Neural progenitor cell (in vitro differentiated cells): ENCODE measurements around the gene PDC. TPM values are rescaled to one million over a fixed set of nuclear protein-coding genes. Genes with fewer than 3 reads are reported as not detected.

Source experiments
- DNase-seq: peaks from one replicate; pipeline ENCODE4 v3.0.0-alpha.2; 2016; ENCODE audit warnings: low spot score
- H2AFZ ChIP-seq: fragments of 200-600 bp; sonication (generic); replicated peaks from 2 replicates; pipeline ENCODE4 v1.6.1; 2016; ENCODE audit warnings: antibody characterized with exemption
- H3F3A ChIP-seq: fragments of 200-600 bp; sonication (generic); 2 replicates; pipeline ENCODE4 v1.6.1; 2016; ENCODE audit warnings: antibody characterized with exemption, low read depth
- H3K27ac ChIP-seq: fragments of 200-600 bp; sonication (generic); 2 replicates; pipeline ENCODE4 v1.5.1; 2016; ENCODE audit warnings: mild to moderate bottlenecking
- H3K27me3 ChIP-seq: fragments of 200-600 bp; sonication (generic); 2 replicates; pipeline ENCODE4 v1.6.1; 2016; ENCODE audit warnings: mild to moderate bottlenecking, moderate library complexity
- H3K36me3 ChIP-seq: fragments of 200-600 bp; sonication (generic); 2 replicates; pipeline ENCODE4 v1.5.1; 2016
- H3K4me1 ChIP-seq: fragments of 200-600 bp; sonication (generic); 2 replicates; pipeline ENCODE4 v1.6.1; 2016; ENCODE audit warnings: mixed run types
- H3K4me2 ChIP-seq: fragments of 200-600 bp; sonication (generic); 2 replicates; pipeline ENCODE4 v1.6.1; 2016
- H3K4me3 ChIP-seq: fragments of 200-600 bp; sonication (generic); 2 replicates; pipeline ENCODE4 v1.5.1; 2016
- H3K79me2 ChIP-seq: fragments of 200-600 bp; sonication (generic); 2 replicates; pipeline ENCODE4 v1.6.1; 2016; ENCODE audit warnings: low read depth
- H3K9ac ChIP-seq: fragments of 200-600 bp; sonication (generic); 2 replicates; pipeline ENCODE4 v1.6.1; 2016
- H3K9me3 ChIP-seq: fragments of 200-600 bp; sonication (generic); 2 replicates; pipeline ENCODE4 v1.5.1; 2016; ENCODE audit warnings: low read depth
- H4K20me1 ChIP-seq: fragments of 200-600 bp; sonication (generic); 2 replicates; pipeline ENCODE4 v1.6.1; 2016; ENCODE audit warnings: low read depth
- H3K27ac Mint-ChIP-seq: 3 replicates; pipeline ENCODE4 v1.8.0; 2021; ENCODE audit warnings: mixed read lengths
- H3K27me3 Mint-ChIP-seq: 2 replicates; pipeline ENCODE4 v1.8.0; 2022; ENCODE audit warnings: low read depth, mild to moderate bottlenecking, inconsistent platforms, moderate library complexity, mixed read lengths; ENCODE audit not compliant: insufficient read depth
- H3K36me3 Mint-ChIP-seq: 3 replicates; pipeline ENCODE4 v1.8.0; 2021; ENCODE audit warnings: mixed read lengths
- H3K4me1 Mint-ChIP-seq: 3 replicates; pipeline ENCODE4 v1.8.0; 2021; ENCODE audit warnings: mixed read lengths
- H3K4me3 Mint-ChIP-seq: 3 replicates; pipeline ENCODE4 v1.8.0; 2021; ENCODE audit warnings: mild to moderate bottlenecking, moderate library complexity, mixed read lengths
- H3K9me3 Mint-ChIP-seq: 3 replicates; pipeline ENCODE4 v1.8.0; 2020; ENCODE audit warnings: mixed read lengths
- EZH2 ChIP-seq: fragments of 200-600 bp; sonication (generic); IDR thresholded peaks from 2 replicates; pipeline ENCODE4 v1.6.1; 2017; ENCODE audit warnings: antibody characterized with exemption, mild to moderate bottlenecking, moderate library complexity
- EZH2phosphoT487 ChIP-seq: fragments of 200-600 bp; sonication (generic); IDR thresholded peaks from 2 replicates; pipeline ENCODE4 v1.6.1; 2017; ENCODE audit warnings: antibody characterized with exemption
- total RNA-seq: library from RNA; depleted of rRNA; stranded (reverse); fragments of >200 nt; gene quantifications from 2 replicates; pipeline ENCODE4 v1.2.3, GENCODE V29; 2015; ENCODE audit warnings: low replicate concordance
- TF ChIP-seq, protein P1 (sequence below): fragments of 200-600 bp; sonication (generic); IDR thresholded peaks from 2 replicates; pipeline ENCODE4 v1.5.1; 2017; ENCODE audit warnings: antibody characterized with exemption, mild to moderate bottlenecking

The PDC gene
- total RNA-seq, 1 donor from 2014 or later = not detected

DNA sequence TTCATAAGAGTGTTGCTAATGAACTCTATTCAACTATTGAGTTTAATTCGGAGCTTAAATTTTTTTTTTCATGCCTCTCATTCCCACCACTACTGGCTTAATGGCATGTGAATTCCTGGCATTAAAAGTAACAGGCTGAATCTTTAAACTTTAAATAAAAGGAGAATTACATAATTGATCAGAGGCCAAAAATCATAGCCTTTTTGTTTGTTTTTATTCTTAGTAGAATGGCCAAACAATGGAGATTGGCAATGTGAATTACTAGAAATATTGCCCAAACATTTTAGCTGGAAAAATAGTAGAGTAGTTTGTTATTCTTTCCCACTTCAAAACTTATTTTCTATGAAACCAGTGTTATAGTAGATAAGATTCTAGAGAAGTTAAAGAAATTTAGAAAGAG, 25.1 kb upstream of the PDC start:
- Mint-ChIP-seq H3K27ac (no peak overlapping the region), H3K36me3 (no peaks in the 10 kb centered on the region), H3K27me3 (no peaks in the 10 kb centered on the region), H3K4me3 (no peak overlapping the region), H3K4me1 (no peaks in the 10 kb centered on the region), H3K9me3 (no peaks in the 10 kb centered on the region)
- H4K20me1 ChIP-seq = no peaks in the 10 kb centered on the region
- no peaks in the 10 kb centered on the region for H3K9me3 ChIP-seq
- H3K4me3 ChIP-seq = no peak overlapping the region
- no peak overlapping the region for H3K9ac ChIP-seq
- H3K27me3 ChIP-seq = no peaks in the 10 kb centered on the region
- no peaks in the 10 kb centered on the region for H3F3A ChIP-seq
- no peak for DNase-seq
- TF ChIP-seq, protein P1, sequence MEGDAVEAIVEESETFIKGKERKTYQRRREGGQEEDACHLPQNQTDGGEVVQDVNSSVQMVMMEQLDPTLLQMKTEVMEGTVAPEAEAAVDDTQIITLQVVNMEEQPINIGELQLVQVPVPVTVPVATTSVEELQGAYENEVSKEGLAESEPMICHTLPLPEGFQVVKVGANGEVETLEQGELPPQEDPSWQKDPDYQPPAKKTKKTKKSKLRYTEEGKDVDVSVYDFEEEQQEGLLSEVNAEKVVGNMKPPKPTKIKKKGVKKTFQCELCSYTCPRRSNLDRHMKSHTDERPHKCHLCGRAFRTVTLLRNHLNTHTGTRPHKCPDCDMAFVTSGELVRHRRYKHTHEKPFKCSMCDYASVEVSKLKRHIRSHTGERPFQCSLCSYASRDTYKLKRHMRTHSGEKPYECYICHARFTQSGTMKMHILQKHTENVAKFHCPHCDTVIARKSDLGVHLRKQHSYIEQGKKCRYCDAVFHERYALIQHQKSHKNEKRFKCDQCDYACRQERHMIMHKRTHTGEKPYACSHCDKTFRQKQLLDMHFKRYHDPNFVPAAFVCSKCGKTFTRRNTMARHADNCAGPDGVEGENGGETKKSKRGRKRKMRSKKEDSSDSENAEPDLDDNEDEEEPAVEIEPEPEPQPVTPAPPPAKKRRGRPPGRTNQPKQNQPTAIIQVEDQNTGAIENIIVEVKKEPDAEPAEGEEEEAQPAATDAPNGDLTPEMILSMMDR = no peak
- TF ChIP-seq EZH2phosphoT487 = no peak
- no peak for TF ChIP-seq EZH2
- no peak overlapping the region for H2AFZ ChIP-seq
- H3K36me3 ChIP-seq = no peaks in the 10 kb centered on the region
- no peaks in the 10 kb centered on the region for H3K4me1 ChIP-seq
- H3K27ac ChIP-seq = no peak overlapping the region
- no peak overlapping the region for H3K4me2 ChIP-seq
- no peaks in the 10 kb centered on the region for H3K79me2 ChIP-seq

DNA sequence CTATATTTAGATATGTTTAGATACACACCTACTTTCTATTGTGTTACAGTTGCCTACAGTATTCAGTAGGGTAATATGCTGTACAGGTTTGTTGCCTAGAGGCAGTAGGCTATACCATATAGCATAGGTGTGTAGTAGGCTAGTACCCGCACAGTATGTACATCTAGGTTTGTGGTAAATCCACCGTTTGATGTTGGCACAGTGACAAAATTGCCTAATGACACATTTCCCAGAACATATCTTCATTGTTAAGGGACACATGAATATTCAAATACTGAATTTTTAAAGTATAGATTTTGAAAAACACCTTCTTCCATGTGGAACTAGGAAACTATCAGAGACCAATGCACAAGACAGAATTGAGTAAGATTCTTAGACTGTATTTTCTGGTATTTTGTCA, 22.6 kb upstream of the PDC start:
- Mint-ChIP-seq H3K4me1 (peaks cover 1% of the 10 kb centered on the region), H3K4me3 (no peak overlapping the region), H3K36me3 (no peaks in the 10 kb centered on the region), H3K9me3 (no peaks in the 10 kb centered on the region), H3K27me3 (no peaks in the 10 kb centered on the region), H3K27ac (no peak overlapping the region)
- TF ChIP-seq EZH2phosphoT487 (no peak), EZH2 (no peak)
- TF ChIP-seq, protein P1 = no peak
- H3K27ac ChIP-seq = no peak overlapping the region
- H3F3A ChIP-seq = no peaks in the 10 kb centered on the region
- no peaks in the 10 kb centered on the region for H3K4me1 ChIP-seq
- H2AFZ ChIP-seq = no peak overlapping the region
- H3K4me3 ChIP-seq = no peak overlapping the region
- no peaks in the 10 kb centered on the region for H3K27me3 ChIP-seq
- no peaks in the 10 kb centered on the region for H3K79me2 ChIP-seq
- no peak overlapping the region for H3K9ac ChIP-seq
- no peaks in the 10 kb centered on the region for H3K36me3 ChIP-seq
- H4K20me1 ChIP-seq = no peaks in the 10 kb centered on the region
- H3K9me3 ChIP-seq = no peaks in the 10 kb centered on the region
- H3K4me2 ChIP-seq = no peak overlapping the region
- DNase-seq = no peak

DNA sequence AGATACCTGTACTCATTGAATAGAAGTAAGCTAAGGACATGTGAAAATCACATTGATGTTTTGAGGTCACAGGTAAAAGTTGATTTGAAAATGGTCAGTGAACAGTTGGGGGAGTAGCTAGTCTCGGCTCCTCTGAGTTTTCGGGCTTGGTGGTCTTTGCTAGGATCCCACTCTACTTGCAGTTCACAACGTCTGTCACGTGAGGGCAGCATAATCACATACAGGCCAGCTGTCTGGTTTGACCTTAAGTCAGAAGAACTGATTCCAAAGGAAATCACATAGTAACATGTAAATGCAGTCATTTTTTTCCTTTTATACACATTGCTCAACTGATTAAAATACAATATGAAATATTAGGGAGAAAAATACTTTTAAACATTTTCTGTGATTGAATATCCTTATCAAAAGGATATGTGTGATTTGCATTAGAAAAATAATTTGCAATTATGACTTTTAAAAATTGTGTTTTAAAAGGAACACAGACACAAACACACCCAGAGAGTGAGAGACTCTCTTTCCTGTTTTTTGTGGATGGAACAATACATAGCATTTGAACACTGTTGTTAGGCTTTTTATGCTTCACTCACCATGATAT, 21.8 kb upstream of the PDC start:
- H3K27ac ChIP-seq = no peak overlapping the region
- no peak overlapping the region for H3K4me3 Mint-ChIP-seq
- no peaks in the 10 kb centered on the region for H3K36me3 Mint-ChIP-seq
- no peak overlapping the region for H3K4me2 ChIP-seq
- no peak for TF ChIP-seq EZH2phosphoT487
- TF ChIP-seq, protein P1 = peak; percentile 95
- no peak overlapping the region for H3K4me3 ChIP-seq
- no peaks in the 10 kb centered on the region for H3K9me3 Mint-ChIP-seq
- H3K27me3 Mint-ChIP-seq = no peaks in the 10 kb centered on the region
- H3K4me1 Mint-ChIP-seq = peaks cover 4% of the 10 kb centered on the region
- H4K20me1 ChIP-seq = no peaks in the 10 kb centered on the region
- no peak overlapping the region for H2AFZ ChIP-seq
- H3K79me2 ChIP-seq = no peaks in the 10 kb centered on the region
- no peaks in the 10 kb centered on the region for H3F3A ChIP-seq
- H3K27ac Mint-ChIP-seq = no peak overlapping the region
- no peaks in the 10 kb centered on the region for H3K27me3 ChIP-seq
- H3K4me1 ChIP-seq = no peaks in the 10 kb centered on the region
- H3K9me3 ChIP-seq = no peaks in the 10 kb centered on the region
- no peak overlapping the region for H3K9ac ChIP-seq
- peak; percentile 79 for DNase-seq
- H3K36me3 ChIP-seq = no peaks in the 10 kb centered on the region
